ENCODE measurements around the gene SERINC5.

GRCh38 chr5:80277191-80277590, 21.3 kb upstream of the SERINC5 start:
- TF ChIP-seq, protein P1, sequence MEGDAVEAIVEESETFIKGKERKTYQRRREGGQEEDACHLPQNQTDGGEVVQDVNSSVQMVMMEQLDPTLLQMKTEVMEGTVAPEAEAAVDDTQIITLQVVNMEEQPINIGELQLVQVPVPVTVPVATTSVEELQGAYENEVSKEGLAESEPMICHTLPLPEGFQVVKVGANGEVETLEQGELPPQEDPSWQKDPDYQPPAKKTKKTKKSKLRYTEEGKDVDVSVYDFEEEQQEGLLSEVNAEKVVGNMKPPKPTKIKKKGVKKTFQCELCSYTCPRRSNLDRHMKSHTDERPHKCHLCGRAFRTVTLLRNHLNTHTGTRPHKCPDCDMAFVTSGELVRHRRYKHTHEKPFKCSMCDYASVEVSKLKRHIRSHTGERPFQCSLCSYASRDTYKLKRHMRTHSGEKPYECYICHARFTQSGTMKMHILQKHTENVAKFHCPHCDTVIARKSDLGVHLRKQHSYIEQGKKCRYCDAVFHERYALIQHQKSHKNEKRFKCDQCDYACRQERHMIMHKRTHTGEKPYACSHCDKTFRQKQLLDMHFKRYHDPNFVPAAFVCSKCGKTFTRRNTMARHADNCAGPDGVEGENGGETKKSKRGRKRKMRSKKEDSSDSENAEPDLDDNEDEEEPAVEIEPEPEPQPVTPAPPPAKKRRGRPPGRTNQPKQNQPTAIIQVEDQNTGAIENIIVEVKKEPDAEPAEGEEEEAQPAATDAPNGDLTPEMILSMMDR (conservative IDR thresholded peaks at IDR 0.05 in 1 of 2, IDR thresholded peaks at IDR 0.05 in 1 of 2; ENCODE audit: extremely low read depth in 1 of 2, insufficient read depth in 1 of 2, low read depth in 1 of 2, low read length in 2 of 2), result no peak
- TF ChIP-seq EZH2 (IDR thresholded peaks at IDR 0.05; ENCODE audit: borderline replicate concordance, low read length), result no peak
